Keratinocyte (primary cell): ENCODE data around the gene RAP1GAP2. TPM values are rescaled to one million over a fixed set of nuclear protein-coding genes. Genes with fewer than 3 reads are reported as not detected.
A peak's percentile ranks its signal among the peaks of the same experiment; 100 is the strongest.

Experiments used
- DNase-seq: peaks from one replicate; pipeline ENCODE4 v3.0.0-alpha.2; 2011; ENCODE audit warnings: low read depth, missing footprints, low spot score
- FAIRE-seq: peaks from 2 replicates; lab custom pipeline; 2011; peaks lifted over from hg19 to GRCh38; lab: Jason Lieb, UNC
- H2AFZ ChIP-seq: 2 replicates; pipeline ENCODE4 v1.6.0; 2012; ENCODE audit warnings: low read length, control low read depth, inconsistent platforms; ENCODE audit not compliant: control insufficient read depth
- H3K27ac ChIP-seq: 2 replicates; pipeline ENCODE4 v1.5.1; 2011; ENCODE audit warnings: low read length; ENCODE audit not compliant: control insufficient read depth, insufficient read depth
- H3K27me3 ChIP-seq: 3 replicates; pipeline ENCODE4 v1.6.0; 2011; ENCODE audit warnings: low read length; ENCODE audit not compliant: control insufficient read depth, insufficient read depth; ENCODE audit errors: extremely low read depth
- H3K36me3 ChIP-seq, 2 experiments: 2 replicates in 1 of 2; 3 replicates in 1 of 2; pipeline ENCODE4 v1.5.1; 2011; ENCODE audit warnings: low read length in 2 of 2, mild to moderate bottlenecking in 1 of 2; ENCODE audit not compliant: control insufficient read depth in 2 of 2, insufficient read depth in 2 of 2; ENCODE audit errors: extremely low read depth in 1 of 2
- H3K4me1 ChIP-seq: 3 replicates; pipeline ENCODE4 v1.5.1; 2011; ENCODE audit warnings: low read length; ENCODE audit not compliant: control insufficient read depth, insufficient read depth; ENCODE audit errors: extremely low read depth
- H3K4me2 ChIP-seq: 3 replicates; pipeline ENCODE4 v1.6.0; 2011; ENCODE audit warnings: low read depth, low read length; ENCODE audit not compliant: control insufficient read depth, insufficient read depth; ENCODE audit errors: extremely low read depth
- H3K4me3 ChIP-seq, 3 experiments: fragments of 200-600 bp in 1 of 3; sonication (generic) in 1 of 3; 2 replicates in 2 of 3; 3 replicates in 1 of 3; pipeline ENCODE4 v1.5.1; 2011 to 2016; ENCODE audit warnings: low read length in 3 of 3, mild to moderate bottlenecking in 3 of 3, control low read depth in 2 of 3, inconsistent platforms in 1 of 3, low read depth in 1 of 3, mixed read lengths in 1 of 3, mixed run types in 1 of 3, moderate library complexity in 1 of 3; ENCODE audit not compliant: control insufficient read depth in 2 of 3, insufficient read depth in 2 of 3; ENCODE audit errors: extremely low read depth in 1 of 3
- H3K79me2 ChIP-seq: 2 replicates; pipeline ENCODE4 v1.6.0; 2012; ENCODE audit warnings: low read length; ENCODE audit not compliant: control insufficient read depth, insufficient read depth
- H3K9ac ChIP-seq: 3 replicates; pipeline ENCODE4 v1.6.0; 2011; ENCODE audit warnings: low read length; ENCODE audit not compliant: control insufficient read depth, insufficient read depth; ENCODE audit errors: extremely low read depth
- H3K9me1 ChIP-seq: 3 replicates; pipeline ENCODE4 v1.6.0; 2011; ENCODE audit warnings: low read length; ENCODE audit not compliant: control insufficient read depth, insufficient read depth; ENCODE audit errors: extremely low read depth
- H3K9me3 ChIP-seq: 2 replicates; pipeline ENCODE4 v1.5.1; 2012; ENCODE audit warnings: low read depth, low read length; ENCODE audit not compliant: control insufficient read depth
- H4K20me1 ChIP-seq: 3 replicates; pipeline ENCODE4 v1.6.0; 2011; ENCODE audit warnings: low read length; ENCODE audit not compliant: control insufficient read depth, insufficient read depth; ENCODE audit errors: extremely low read depth
- CTCF ChIP-seq, 3 experiments: IDR thresholded peaks in 1 of 3; conservative IDR thresholded peaks in 1 of 3; optimal IDR thresholded peaks in 1 of 3; 2 replicates in 2 of 3; 3 replicates in 1 of 3; pipeline versions ENCODE3 to v1.5.1; 2011; ENCODE audit warnings: low read length in 3 of 3, mild to moderate bottlenecking in 3 of 3, moderate library complexity in 2 of 3, control low read depth in 1 of 3, inconsistent platforms in 1 of 3; ENCODE audit not compliant: insufficient read depth in 2 of 3; ENCODE audit errors: extremely low read depth in 1 of 3
- EZH2 ChIP-seq: IDR thresholded peaks from one replicate; pipeline ENCODE4 v1.6.1; 2012; ENCODE audit warnings: inconsistent platforms, mild to moderate bottlenecking, low read length, moderate library complexity
- dilution Hi-C: fragments of 300-500 bp; cut with MboI; formaldehyde crosslinking; loops from one replicate; pipeline ENCODE4 v1.7.0; 2020; ENCODE audit warnings: low sequenced_read_pairs; ENCODE audit not compliant: extremely low pct_ligation_motif_present
- polyA plus RNA-seq, 5 experiments: library from polyadenylated mRNA; depleted of rRNA in 3 of 5; stranded (reverse) in 3 of 5; stranded (forward) in 1 of 5; unstranded in 1 of 5; fragments of >200 nt; gene quantifications; 1 replicate in 1 of 5; 2 replicates in 3 of 5; 3 replicates in 1 of 5; pipeline versions ENCODE4 v1.2.1 to v1.2.3, GENCODE V29; 2011 to 2012; ENCODE audit warnings: missing spikeins in 2 of 5, low read depth in 1 of 5, low replicate concordance in 1 of 5

Gene RAP1GAP2
- polyA plus RNA-seq, 1 donor (not counting 4 experiments of a cell fraction or from before 2014, with no cell fraction given) = 13.6 TPM

GRCh38 chr17:2928294-2928890 lies 132.2 kb downstream of the RAP1GAP2 start:
- dilution Hi-C loops = no loop called here
- H3K79me2 ChIP-seq = no peaks in the 10 kb centered on the region
- no peak overlapping the region for H2AFZ ChIP-seq
- H4K20me1 ChIP-seq = no peaks in the 10 kb centered on the region
- no peaks in the 10 kb centered on the region for H3K9me1 ChIP-seq
- H3K9ac ChIP-seq = no peak overlapping the region
- H3K27me3 ChIP-seq = no peaks in the 10 kb centered on the region
- no peaks in the 10 kb centered on the region for H3K9me3 ChIP-seq
- no peak overlapping the region for H3K27ac ChIP-seq
- H3K4me2 ChIP-seq = no peak overlapping the region
- TF ChIP-seq EZH2 (no peak), CTCF (optimal IDR thresholded peaks at IDR 0.05 in 1 of 3, IDR thresholded peaks at IDR 0.05 in 1 of 3, conservative IDR thresholded peaks at IDR 0.05 in 1 of 3; ENCODE audit: extremely low read depth in 1 of 3, insufficient read depth in 2 of 3, low read length in 3 of 3) (no peak)
- peaks cover 29% of the 10 kb centered on the region for H3K4me1 ChIP-seq
- FAIRE-seq (no peak), DNase-seq (no peak)
- H3K4me3 ChIP-seq = no peak overlapping the region
- H3K36me3 ChIP-seq = peaks cover 0 to 5% of the 10 kb centered on the region in 2 experiments

GRCh38 chr17:2929881-2930533 lies 133.8 kb downstream of the RAP1GAP2 start:
- no peaks in the 10 kb centered on the region for H3K9me1 ChIP-seq
- no peaks in the 10 kb centered on the region for H4K20me1 ChIP-seq
- TF ChIP-seq EZH2 (no peak), CTCF (optimal IDR thresholded peaks at IDR 0.05 in 1 of 3, IDR thresholded peaks at IDR 0.05 in 1 of 3, conservative IDR thresholded peaks at IDR 0.05 in 1 of 3; ENCODE audit: extremely low read depth in 1 of 3, insufficient read depth in 2 of 3, low read length in 3 of 3) (peak; percentile 50 to 84 (median 80))
- H3K27ac ChIP-seq = no peak overlapping the region
- no peak overlapping the region for H2AFZ ChIP-seq
- no peak overlapping the region for H3K4me2 ChIP-seq
- dilution Hi-C loops = no loop called here
- H3K9me3 ChIP-seq = no peaks in the 10 kb centered on the region
- no peak overlapping the region for H3K9ac ChIP-seq
- DNase-seq (no peak), FAIRE-seq (no peak)
- H3K27me3 ChIP-seq = no peaks in the 10 kb centered on the region
- H3K79me2 ChIP-seq = no peaks in the 10 kb centered on the region
- H3K36me3 ChIP-seq = peaks cover 0 to 12% of the 10 kb centered on the region in 2 experiments
- no peak overlapping the region for H3K4me3 ChIP-seq
- H3K4me1 ChIP-seq = peaks cover 15% of the 10 kb centered on the region
